Calu3 (cell line): Measurements from ENCODE around the gene HINFP. TPM values are rescaled to one million over a fixed set of nuclear protein-coding genes. Genes with fewer than 3 reads are reported as not detected.
A peak's percentile ranks its signal among the peaks of the same experiment; 100 is the strongest.
"Not testable (repeated sequence)": the region's sequence is repeated elsewhere in the genome, so short reads cannot be mapped to it uniquely, and the experiment has no call there.

ENCODE experiments used
- BruUV-seq: library from RNA; stranded (reverse); fragments of 400-500 nt; replicated peaks from 2 replicates; lab custom pipeline; 2021; lab: Mats Ljungman, UMichigan
- CTCF ChIA-PET: fragments of 300-600 bp; sonication (Branson Sonifier 250); formaldehyde crosslinking; loops from one replicate; lab custom pipeline; 2022; ENCODE audit warnings: antibody characterized with exemption; lab: Charles Lee
- DNase-seq: peaks from one replicate; pipeline ENCODE4 v3.0.0; 2022
- H3K27ac Mint-ChIP-seq: one replicate; pipeline ENCODE4 v1.8.0; 2022; ENCODE audit warnings: mixed read lengths; ENCODE audit not compliant: unreplicated experiment
- H3K27me3 Mint-ChIP-seq: one replicate; pipeline ENCODE4 v1.8.0; 2022; ENCODE audit warnings: mixed read lengths; ENCODE audit not compliant: unreplicated experiment
- H3K36me3 Mint-ChIP-seq: one replicate; pipeline ENCODE4 v1.8.0; 2022; ENCODE audit warnings: mild to moderate bottlenecking, moderate library complexity, mixed read lengths; ENCODE audit not compliant: insufficient read depth, unreplicated experiment
- H3K4me1 Mint-ChIP-seq: one replicate; pipeline ENCODE4 v1.8.0; 2022; ENCODE audit warnings: mild to moderate bottlenecking, low read depth, mixed read lengths; ENCODE audit not compliant: unreplicated experiment
- H3K4me3 Mint-ChIP-seq: one replicate; pipeline ENCODE4 v1.8.0; 2022; ENCODE audit warnings: mild to moderate bottlenecking, low read depth, moderate library complexity, mixed read lengths; ENCODE audit not compliant: unreplicated experiment
- H3K9me3 Mint-ChIP-seq: one replicate; pipeline ENCODE4 v1.8.0; 2022; ENCODE audit warnings: low read depth, mixed read lengths; ENCODE audit not compliant: unreplicated experiment
- CTCF ChIP-seq: fragments of 200-600 bp; IDR thresholded peaks from one replicate; pipeline ENCODE4 v1.8.0; 2022; ENCODE audit warnings: antibody characterized with exemption; ENCODE audit not compliant: unreplicated experiment
- intact Hi-C: fragments of 100-400 bp; cut with micrococcal nuclease; formaldehyde crosslinking; loops from one replicate; pipeline ENCODE4 v1.10.0; 2022; ENCODE audit not compliant: unreplicated experiment
- total RNA-seq: library from RNA; stranded (reverse); gene quantifications from 2 replicates; pipeline ENCODE4 v1.2.3, GENCODE V29; 2022

The HINFP gene
- total RNA-seq, 1 experiment from 2014 or later = 21.8 TPM

- Mint-ChIP-seq H3K4me1 (peaks cover 8% of the 10 kb centered on the region), H3K27me3 (no peaks in the 10 kb centered on the region), H3K36me3 (peaks cover 25% of the 10 kb centered on the region), H3K27ac (no peak overlapping the region), H3K9me3 (no peaks in the 10 kb centered on the region), H3K4me3 (no peak overlapping the region)
- CTCF ChIA-PET = no interaction called here
- no peak for DNase-seq
- intact Hi-C loops = no loop called here
- no peak for TF ChIP-seq CTCF
- BruUV-seq = no TSS peak
Observed at GRCh38 chr11:119130662-119131061, 9.3 kb downstream of the HINFP start.

- no peaks in the 10 kb centered on the region for H3K4me1 Mint-ChIP-seq
- no TSS peak for BruUV-seq
- no peak overlapping the region for H3K4me3 Mint-ChIP-seq
- CTCF ChIA-PET = no interaction called here
- H3K27me3 Mint-ChIP-seq = peaks cover 15% of the 10 kb centered on the region
- no peak overlapping the region for H3K27ac Mint-ChIP-seq
- TF ChIP-seq CTCF = peak; percentile 36
- no peaks in the 10 kb centered on the region for H3K9me3 Mint-ChIP-seq
- peaks cover 16% of the 10 kb centered on the region for H3K36me3 Mint-ChIP-seq
- intact Hi-C loops = no loop called here
- peak; percentile 16 for DNase-seq
Observed at GRCh38 chr11:119134389-119134978, 13.1 kb downstream of the HINFP start.

- CTCF ChIA-PET, H3K4me1 Mint-ChIP-seq, H3K4me3 Mint-ChIP-seq, DNase-seq, H3K9me3 Mint-ChIP-seq, BruUV-seq, H3K27ac Mint-ChIP-seq, intact Hi-C loops, H3K36me3 Mint-ChIP-seq: not testable (repeated sequence)
- H3K27me3 Mint-ChIP-seq = peaks cover 15% of the 10 kb centered on the region
Observed at GRCh38 chr11:119139276-119139675, 17.9 kb downstream of the HINFP start.

- CTCF ChIA-PET = interaction anchor here (0.6 to 1.6 kb wide), 8 partner anchors 8 to 1984 kb away, joined by 3 to 5 read pairs (median 3); partner anchors contain the start of gene UBE4A
- DNase-seq = peak; percentile 59
- Mint-ChIP-seq H3K4me1 (no peaks in the 10 kb centered on the region), H3K36me3 (peaks cover 6% of the 10 kb centered on the region), H3K27me3 (peaks cover 34% of the 10 kb centered on the region), H3K27ac (no peak overlapping the region), H3K4me3 (no peak overlapping the region), H3K9me3 (no peaks in the 10 kb centered on the region)
- TF ChIP-seq CTCF = peak; percentile 40
- no TSS peak for BruUV-seq
- intact Hi-C loops = loop anchor here (2.0 kb wide), 1 partner anchor 52 kb away; no protein-coding TSS in a partner anchor
Observed at GRCh38 chr11:119144825-119145486, 23.6 kb downstream of the HINFP start.
